Transverse colon (tissue), 4 donors: ENCODE results near the gene OBSCN. TPM values are rescaled to one million over a fixed set of nuclear protein-coding genes. Genes with fewer than 3 reads are reported as not detected.

Source experiments
- DNase-seq: peaks from one replicate; pipeline ENCODE4 v3.0.0-alpha.2; 2019
- H3K27ac ChIP-seq, 4 donors: fragments of 200-600 bp; sonication (generic); 2 replicates each; pipeline ENCODE4 v1.5.1; 2016 to 2018; ENCODE audit warnings: inconsistent platforms in 4 of 4
- H3K27me3 ChIP-seq: fragments of 200-600 bp; sonication (generic); 2 replicates; pipeline ENCODE4 v1.5.1; 2017; ENCODE audit warnings: inconsistent platforms
- H3K36me3 ChIP-seq, 4 donors: fragments of 200-600 bp; sonication (generic); 2 replicates each; pipeline ENCODE4 v1.5.1; 2017 to 2019; ENCODE audit warnings: inconsistent platforms in 4 of 4
- H3K4me1 ChIP-seq, 4 donors: fragments of 200-600 bp; sonication (generic); 2 replicates each; pipeline ENCODE4 v1.5.1; 2017 to 2020; ENCODE audit warnings: inconsistent platforms in 4 of 4
- H3K4me3 ChIP-seq, 4 donors: fragments of 200-600 bp; sonication (generic); 1 replicate in 1 of 4; 2 replicates in 3 of 4; pipeline versions ENCODE4 v1.5.1 to v1.6.1; 2017 to 2019; ENCODE audit warnings: inconsistent platforms in 4 of 4
- H3K9me3 ChIP-seq, 2 donors: fragments of 200-600 bp; sonication (generic); 2 replicates each; pipeline ENCODE4 v1.5.1; 2017 to 2019; ENCODE audit warnings: inconsistent platforms in 2 of 2
- EP300 ChIP-seq: sonication (generic); formaldehyde crosslinking; IDR thresholded peaks from one replicate; pipeline ENCODE4 v1.6.1; 2017; ENCODE audit warnings: antibody characterized with exemption, low read depth
- POLR2A ChIP-seq: fragments of 450-650 bp; IDR thresholded peaks from one replicate; pipeline ENCODE4 v1.6.1; 2016; ENCODE audit warnings: antibody characterized with exemption, mild to moderate bottlenecking, moderate library complexity
- POLR2AphosphoS5 ChIP-seq, 3 donors: sonication (generic); formaldehyde crosslinking; IDR thresholded peaks; one replicate each; pipeline ENCODE4 v1.6.1; 2016; ENCODE audit warnings: antibody characterized with exemption in 3 of 3
- WGBS, 2 donors: methylation state at CpG; one replicate each; pipeline ENCODE4 v1.1.5; 2018; ENCODE audit warnings: low coverage in 1 of 2; 5-methylcytosine and 5-hydroxymethylcytosine counted together
- in situ Hi-C, 4 donors: fragments of 200-750 bp; cut with MboI; loops; one replicate each; pipeline versions ENCODE4 v1.15.0 to v1.15.1; 2017; ENCODE audit warnings: low sequenced_read_pairs in 3 of 4, low pct_ligation_motif_present in 1 of 4, low pct_unique_long_range_greater_than_20kb in 1 of 4
- intact Hi-C: fragments of 100-400 bp; cut with DNase I; formaldehyde crosslinking; loops from one replicate; pipeline ENCODE4 v1.15.1; 2023; ENCODE audit warnings: low total_unique reads
- total RNA-seq, 4 donors: library from RNA; depleted of rRNA; stranded (reverse); fragments of >200 nt; gene quantifications; one replicate each; pipeline ENCODE4 v1.1.0, GENCODE V29; 2016
- TF ChIP-seq, protein P1 (sequence below), 5 experiments: fragments of 200-600 bp in 3 of 5; fragments of 450-650 bp in 2 of 5; sonication (generic) in 3 of 5; IDR thresholded peaks; 1 replicate in 2 of 5; 2 replicates in 3 of 5; pipeline ENCODE4 v1.5.1; 2016 to 2017; ENCODE audit warnings: antibody characterized with exemption in 5 of 5, inconsistent platforms in 3 of 5, mild to moderate bottlenecking in 2 of 5, moderate library complexity in 1 of 5

OBSCN gene
- total RNA-seq, 4 donors from 2014 or later = 11.9 to 21.7 (median 15.8) TPM

GRCh38 chr1:228160201-228160761 is 47.6 kb upstream of the OBSCN start:
- in situ Hi-C loops = no loop called here
- DNase-seq = no peak
- TF ChIP-seq POLR2AphosphoS5 (IDR thresholded peaks at IDR 0.05) (no peak), EP300 (no peak), POLR2A (no peak)
- TF ChIP-seq, protein P1, sequence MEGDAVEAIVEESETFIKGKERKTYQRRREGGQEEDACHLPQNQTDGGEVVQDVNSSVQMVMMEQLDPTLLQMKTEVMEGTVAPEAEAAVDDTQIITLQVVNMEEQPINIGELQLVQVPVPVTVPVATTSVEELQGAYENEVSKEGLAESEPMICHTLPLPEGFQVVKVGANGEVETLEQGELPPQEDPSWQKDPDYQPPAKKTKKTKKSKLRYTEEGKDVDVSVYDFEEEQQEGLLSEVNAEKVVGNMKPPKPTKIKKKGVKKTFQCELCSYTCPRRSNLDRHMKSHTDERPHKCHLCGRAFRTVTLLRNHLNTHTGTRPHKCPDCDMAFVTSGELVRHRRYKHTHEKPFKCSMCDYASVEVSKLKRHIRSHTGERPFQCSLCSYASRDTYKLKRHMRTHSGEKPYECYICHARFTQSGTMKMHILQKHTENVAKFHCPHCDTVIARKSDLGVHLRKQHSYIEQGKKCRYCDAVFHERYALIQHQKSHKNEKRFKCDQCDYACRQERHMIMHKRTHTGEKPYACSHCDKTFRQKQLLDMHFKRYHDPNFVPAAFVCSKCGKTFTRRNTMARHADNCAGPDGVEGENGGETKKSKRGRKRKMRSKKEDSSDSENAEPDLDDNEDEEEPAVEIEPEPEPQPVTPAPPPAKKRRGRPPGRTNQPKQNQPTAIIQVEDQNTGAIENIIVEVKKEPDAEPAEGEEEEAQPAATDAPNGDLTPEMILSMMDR (IDR thresholded peaks at IDR 0.05) = no peak

GRCh38 chr1:228161362-228161761 is 46.5 kb upstream of the OBSCN start:
- in situ Hi-C loops = no loop called here
- Histone ChIP-seq H3K27me3 (no peaks in the 10 kb centered on the region), H3K9me3 (no peaks in the 10 kb centered on the region), H3K36me3 (no peaks in the 10 kb centered on the region), H3K4me1 (peaks cover 4 to 19% (median 14%) of the 10 kb centered on the region in 4 donors), H3K4me3 (no peak overlapping the region), H3K27ac (peak overlapping the region in 1 of 4 donors; percentile 19)
- TF ChIP-seq POLR2A (no peak), POLR2AphosphoS5 (IDR thresholded peaks at IDR 0.05) (no peak), EP300 (no peak)
- TF ChIP-seq, protein P1 (IDR thresholded peaks at IDR 0.05) = no peak
- 0 to 34% methylated on average over 1 to 6 of the region's 7 CpGs for WGBS, 2 donors
- no peak for DNase-seq
- intact Hi-C loops = no loop called here

More at GRCh38 chr1:228160201-228160761, 47.6 kb upstream of the OBSCN start:
- Histone ChIP-seq H3K4me3 (no peak overlapping the region), H3K27me3 (no peaks in the 10 kb centered on the region), H3K27ac (no peak overlapping the region), H3K9me3 (no peaks in the 10 kb centered on the region), H3K36me3 (no peaks in the 10 kb centered on the region), H3K4me1 (peaks cover 4 to 17% (median 13%) of the 10 kb centered on the region in 4 donors)
- 95% methylated on average over 13 of the region's 15 CpGs; no CpG with 5 or more reads in 1 of the 2 donors for WGBS, 2 donors
- intact Hi-C loops = no loop called here

DNA sequence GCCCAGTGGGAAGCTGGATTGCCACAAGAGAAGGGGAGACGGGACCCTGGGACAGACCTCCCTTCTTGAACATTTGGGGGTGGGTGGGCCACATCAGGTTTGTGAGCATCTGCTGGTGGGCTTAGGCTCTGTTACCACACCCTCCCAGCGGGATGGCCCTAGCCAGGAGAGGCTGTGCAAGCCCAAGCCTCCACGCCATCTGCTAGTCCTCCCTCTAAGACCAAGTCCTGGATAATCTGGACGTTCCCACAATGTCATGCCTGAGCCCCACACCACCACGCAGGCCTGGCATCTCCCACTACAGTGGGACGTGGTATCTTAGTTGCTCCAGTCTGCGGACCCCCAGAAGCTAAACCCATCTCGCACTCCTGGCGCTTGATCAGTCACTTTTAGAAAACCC is 46.0 kb upstream of the OBSCN start:
- peak overlapping the region in 1 of 4 donors; percentile 19 for H3K27ac ChIP-seq

GRCh38 chr1:228162286-228163006 is 45.4 kb upstream of the OBSCN start:
- Histone ChIP-seq H3K4me3 (no peak overlapping the region), H3K27me3 (no peaks in the 10 kb centered on the region), H3K36me3 (no peaks in the 10 kb centered on the region), H3K4me1 (peaks cover 8 to 26% (median 21%) of the 10 kb centered on the region in 4 donors), H3K27ac (peak overlapping the region; percentile 3 to 24 (median 20)), H3K9me3 (no peaks in the 10 kb centered on the region)
- DNase-seq = no peak
- TF ChIP-seq, protein P1 (IDR thresholded peaks at IDR 0.05) = no peak
- TF ChIP-seq EP300 = no peak
- no peak for TF ChIP-seq POLR2A
- no peak for TF ChIP-seq POLR2AphosphoS5 (IDR thresholded peaks at IDR 0.05)
- WGBS, 2 donors = 27% methylated on average over 10 of the region's 14 CpGs; no CpG with 5 or more reads in 1 of the 2 donors
- in situ Hi-C loops = no loop called here
- intact Hi-C loops = no loop called here

More for the DNA sequence above, 46.0 kb upstream of the OBSCN start:
- Histone ChIP-seq H3K4me1 (peaks cover 7 to 24% (median 19%) of the 10 kb centered on the region in 4 donors), H3K9me3 (no peaks in the 10 kb centered on the region), H3K36me3 (no peaks in the 10 kb centered on the region), H3K4me3 (no peak overlapping the region), H3K27me3 (no peaks in the 10 kb centered on the region)
- intact Hi-C loops (no loop called here), in situ Hi-C loops (no loop called here)
- no peak for DNase-seq
- 77% methylated on average over 9 of the region's 9 CpGs; no CpG with 5 or more reads in 1 of the 2 donors for WGBS, 2 donors
- no peak for TF ChIP-seq EP300
- no peak for TF ChIP-seq POLR2AphosphoS5 (IDR thresholded peaks at IDR 0.05)
- TF ChIP-seq, protein P1 (IDR thresholded peaks at IDR 0.05) = no peak
- TF ChIP-seq POLR2A = no peak
